ENCODE measurements around the gene ARID3A. TPM values are rescaled to one million over a fixed set of nuclear protein-coding genes. Genes with fewer than 3 reads are reported as not detected.

ARID3A gene
- total RNA-seq, 4 donors from 2014 or later: 1.8 to 9.4 (median 5.6) TPM

- intact Hi-C loops (cut with DNase I; ENCODE audit: low total_unique reads): no loop called here
- no peak for DNase-seq (ENCODE audit: low spot score in 2 of 2)
- no peak overlapping the region for H3K4me3 ChIP-seq (ENCODE audit: low read depth, poor library complexity, severe bottlenecking)
- 78 to 87% methylated on average over 17 of the region's 17 CpGs for WGBS, 2 donors
- TF ChIP-seq CTCF (IDR thresholded peaks at IDR 0.05) (no peak), POLR2A (IDR thresholded peaks at IDR 0.05) (no peak)
Measured at GRCh38 chr19:950352-951066, 24.7 kb downstream of the ARID3A start.

GRCh38 chr19:952049-952679 lies 26.3 kb downstream of the ARID3A start:
- intact Hi-C loops (cut with DNase I; ENCODE audit: low total_unique reads): no loop called here
- TF ChIP-seq CTCF (IDR thresholded peaks at IDR 0.05) (no peak), POLR2A (IDR thresholded peaks at IDR 0.05) (no peak)
- no peak for DNase-seq (ENCODE audit: low spot score in 2 of 2)
- 83 to 91% methylated on average over 14 of the region's 14 CpGs for WGBS, 2 donors
- H3K4me3 ChIP-seq (ENCODE audit: low read depth, poor library complexity, severe bottlenecking): no peak overlapping the region

DNA sequence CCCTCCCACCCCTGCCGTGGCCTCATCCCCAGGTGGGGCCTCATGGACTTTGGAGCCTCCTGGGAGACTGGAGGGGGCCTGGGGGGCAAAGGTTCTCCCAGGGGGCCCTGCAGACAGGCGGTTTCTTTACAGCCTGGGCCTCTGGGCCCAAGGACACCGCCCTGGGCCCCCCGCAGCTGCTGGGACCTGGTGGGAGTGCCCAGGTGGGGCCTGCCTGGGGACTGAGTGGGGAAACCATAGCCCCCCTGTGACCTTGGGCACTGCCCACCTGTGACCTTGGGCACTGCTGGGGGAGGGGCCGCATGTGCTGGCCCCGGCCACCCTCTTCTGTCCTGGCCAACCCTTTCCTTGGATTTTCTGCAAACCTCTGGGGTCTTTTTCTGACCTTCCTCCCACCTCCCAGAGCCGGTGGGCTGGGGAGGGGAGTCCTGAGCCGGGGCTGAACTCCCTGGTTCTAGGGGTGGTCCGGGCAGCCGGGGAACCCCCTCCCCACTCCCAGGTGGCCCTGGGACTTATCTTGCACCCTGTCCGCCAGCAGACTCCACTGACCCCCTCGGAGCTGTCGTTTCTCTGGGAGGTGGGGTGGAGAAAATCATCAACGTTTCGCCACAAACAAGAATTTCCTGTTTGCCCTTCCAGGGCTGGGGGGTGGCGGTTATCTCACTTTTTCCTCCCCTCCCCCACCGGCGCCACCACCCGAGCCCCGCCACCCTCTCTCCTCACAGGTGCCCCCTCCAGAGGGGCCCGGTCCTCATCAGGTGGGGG lies 27.0 kb downstream of the ARID3A start:
- H3K4me3 ChIP-seq (ENCODE audit: low read depth, poor library complexity, severe bottlenecking): no peak overlapping the region
- WGBS, 2 donors: 35 to 39% methylated on average over 18 to 21 of the region's 21 CpGs
- intact Hi-C loops (cut with DNase I; ENCODE audit: low total_unique reads): no loop called here
- TF ChIP-seq POLR2A (IDR thresholded peaks at IDR 0.05) (no peak), CTCF (IDR thresholded peaks at IDR 0.05) (no peak)
- DNase-seq (ENCODE audit: low spot score in 2 of 2): no peak

DNA sequence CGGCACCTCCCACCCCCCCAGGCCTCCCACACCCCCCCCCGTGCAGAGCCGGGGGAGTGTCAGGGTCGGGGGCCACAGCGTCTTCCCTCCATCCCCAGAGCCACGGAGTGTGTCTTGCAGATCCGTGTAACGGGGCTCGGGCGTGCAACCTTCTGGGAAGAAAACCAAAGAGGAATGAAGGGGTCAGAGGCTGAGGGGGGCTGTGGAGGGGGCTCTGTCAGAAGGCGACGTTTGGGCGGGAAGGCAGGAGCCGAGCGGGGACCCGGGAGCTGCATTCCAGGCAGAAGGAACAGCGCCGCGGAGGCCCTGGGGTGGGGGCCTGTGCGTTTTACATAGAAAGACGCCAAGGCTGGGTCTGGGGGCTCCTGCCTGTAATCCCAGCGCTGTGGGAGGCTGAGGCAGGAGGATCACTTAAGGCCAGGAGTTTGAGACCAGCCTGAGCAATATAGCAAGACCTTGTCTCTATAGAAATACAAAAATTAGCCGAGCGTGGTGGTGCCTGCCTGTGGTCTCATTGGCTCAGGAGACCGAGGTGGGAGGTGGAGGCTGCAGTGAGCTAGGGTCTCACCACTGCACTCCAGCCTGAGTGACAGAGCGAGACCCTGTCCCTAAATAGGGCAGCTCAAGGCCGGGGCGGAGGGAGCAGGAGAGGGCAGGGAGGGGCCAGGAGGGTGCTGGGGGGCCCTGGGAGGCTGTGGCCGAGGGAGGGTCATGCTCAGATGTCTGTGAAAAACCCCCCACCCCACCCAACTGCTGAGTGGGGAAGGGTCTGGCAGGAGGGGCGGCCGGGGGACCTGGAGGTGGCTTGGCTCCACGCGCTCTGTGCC lies 27.8 kb downstream of the ARID3A start:
- DNase-seq (ENCODE audit: low spot score in 2 of 2): no peak
- no peak overlapping the region for H3K4me3 ChIP-seq (ENCODE audit: low read depth, poor library complexity, severe bottlenecking)
- no peak for TF ChIP-seq CTCF (IDR thresholded peaks at IDR 0.05)
- whole genome bisulfite sequencing, 2 donors: 56 to 59% methylated on average over 31 to 33 of the region's 33 CpGs
- intact Hi-C loops (cut with DNase I; ENCODE audit: low total_unique reads): no loop called here

GRCh38 chr19:954272-954671 lies 28.4 kb downstream of the ARID3A start:
- intact Hi-C loops (cut with DNase I; ENCODE audit: low total_unique reads): no loop called here
- no peak for DNase-seq (ENCODE audit: low spot score in 2 of 2)
- no peak for TF ChIP-seq POLR2A (IDR thresholded peaks at IDR 0.05)
- no peak for TF ChIP-seq CTCF (IDR thresholded peaks at IDR 0.05)
- no peak overlapping the region for H3K4me3 ChIP-seq (ENCODE audit: low read depth, poor library complexity, severe bottlenecking)
- 82 to 84% methylated on average over 13 to 14 of the region's 14 CpGs for WGBS, 2 donors
